Adipocyte (in vitro differentiated cells): ENCODE data around the gene MYOM1.

Source experiments
- DNase-seq: peaks from one replicate; pipeline ENCODE4 v3.0.0-alpha.2; 2015; ENCODE audit warnings: low read depth
- H3K27me3 ChIP-seq: replicated peaks from 2 replicates; pipeline ENCODE4 v1.7.0; 2013; ENCODE audit warnings: mild to moderate bottlenecking, low read length, moderate library complexity; ENCODE audit not compliant: control insufficient read depth, insufficient read depth
- H3K36me3 ChIP-seq: 2 replicates; pipeline ENCODE4 v1.7.0; 2013; ENCODE audit warnings: low read length, mild to moderate bottlenecking, moderate library complexity; ENCODE audit not compliant: control insufficient read depth, insufficient read depth, severe bottlenecking
- H3K4me1 ChIP-seq: 2 replicates; pipeline ENCODE4 v1.7.0; 2013; ENCODE audit warnings: mild to moderate bottlenecking, low read length, moderate library complexity; ENCODE audit not compliant: control insufficient read depth, insufficient read depth
- H3K4me3 ChIP-seq: 2 replicates; pipeline ENCODE4 v1.7.0; 2013; ENCODE audit warnings: mild to moderate bottlenecking, low read length, moderate library complexity
- H3K9ac ChIP-seq: 2 replicates; pipeline ENCODE4 v1.7.0; 2013; ENCODE audit warnings: mild to moderate bottlenecking, low read length, moderate library complexity
- H3K9me3 ChIP-seq: 2 replicates; pipeline ENCODE4 v1.7.0; 2013; ENCODE audit warnings: mild to moderate bottlenecking, low read length, moderate library complexity; ENCODE audit not compliant: control insufficient read depth

MYOM1 gene

GRCh38 chr18:3104190-3105054, 115.3 kb downstream of the MYOM1 start:
- peak; percentile 71 for DNase-seq
- Histone ChIP-seq H3K4me1 (peaks cover 21% of the 10 kb centered on the region), H3K9me3 (no peaks in the 10 kb centered on the region), H3K9ac (no peak overlapping the region), H3K36me3 (peaks cover 8% of the 10 kb centered on the region), H3K27me3 (no peaks in the 10 kb centered on the region), H3K4me3 (peak overlapping the region; percentile 29)

GRCh38 chr18:3103576-3103975, 116.2 kb downstream of the MYOM1 start:
- DNase-seq, result peak; percentile 16
- Histone ChIP-seq H3K9ac (no peak overlapping the region), H3K27me3 (no peaks in the 10 kb centered on the region), H3K4me1 (peaks cover 21% of the 10 kb centered on the region), H3K4me3 (peak overlapping the region; percentile 29), H3K9me3 (no peaks in the 10 kb centered on the region), H3K36me3 (peaks cover 16% of the 10 kb centered on the region)

- no peaks in the 10 kb centered on the region for H3K9me3 ChIP-seq
- H3K27me3 ChIP-seq, result no peaks in the 10 kb centered on the region
- no peak for DNase-seq
- no peak overlapping the region for H3K4me3 ChIP-seq
- peaks cover 16% of the 10 kb centered on the region for H3K36me3 ChIP-seq
- H3K9ac ChIP-seq, result no peak overlapping the region
- peaks cover 21% of the 10 kb centered on the region for H3K4me1 ChIP-seq
Measured at GRCh38 chr18:3102983-3103382, 116.8 kb downstream of the MYOM1 start.

GRCh38 chr18:3100498-3101132, 119.2 kb downstream of the MYOM1 start:
- Histone ChIP-seq H3K4me3 (no peak overlapping the region), H3K9ac (no peak overlapping the region), H3K27me3 (no peaks in the 10 kb centered on the region), H3K4me1 (peaks cover 21% of the 10 kb centered on the region), H3K36me3 (peaks cover 16% of the 10 kb centered on the region), H3K9me3 (no peaks in the 10 kb centered on the region)
- no peak for DNase-seq

- H3K9ac ChIP-seq, result no peak overlapping the region
- peaks cover 16% of the 10 kb centered on the region for H3K36me3 ChIP-seq
- no peaks in the 10 kb centered on the region for H3K27me3 ChIP-seq
- H3K4me1 ChIP-seq, result peaks cover 13% of the 10 kb centered on the region
- no peak for DNase-seq
- no peak overlapping the region for H3K4me3 ChIP-seq
- no peaks in the 10 kb centered on the region for H3K9me3 ChIP-seq
Measured at GRCh38 chr18:3099327-3099726, 120.4 kb downstream of the MYOM1 start.

- Histone ChIP-seq H3K9me3 (no peaks in the 10 kb centered on the region), H3K4me1 (no peaks in the 10 kb centered on the region), H3K27me3 (no peaks in the 10 kb centered on the region), H3K36me3 (peaks cover 16% of the 10 kb centered on the region), H3K4me3 (no peak overlapping the region), H3K9ac (no peak overlapping the region)
- no peak for DNase-seq
Measured at GRCh38 chr18:3097082-3097481, 122.7 kb downstream of the MYOM1 start.

- no peak overlapping the region for H3K9ac ChIP-seq
- no peak for DNase-seq
- H3K9me3 ChIP-seq, result no peaks in the 10 kb centered on the region
Measured at GRCh38 chr18:3095921-3096320, 123.8 kb downstream of the MYOM1 start.

GRCh38 chr18:3094338-3094684, 125.5 kb downstream of the MYOM1 start:
- no peak overlapping the region for H3K9ac ChIP-seq
- DNase-seq, result no peak
- no peaks in the 10 kb centered on the region for H3K9me3 ChIP-seq
- no peaks in the 10 kb centered on the region for H3K27me3 ChIP-seq
- H3K36me3 ChIP-seq, result peaks cover 7% of the 10 kb centered on the region
- no peaks in the 10 kb centered on the region for H3K4me1 ChIP-seq
- H3K4me3 ChIP-seq, result no peak overlapping the region

More at GRCh38 chr18:3095921-3096320, 123.8 kb downstream of the MYOM1 start:
- Histone ChIP-seq H3K4me1 (no peaks in the 10 kb centered on the region), H3K36me3 (peaks cover 16% of the 10 kb centered on the region), H3K4me3 (no peak overlapping the region), H3K27me3 (no peaks in the 10 kb centered on the region)

GRCh38 chr18:3093624-3094337, 126.0 kb downstream of the MYOM1 start:
- Histone ChIP-seq H3K9ac (no peak overlapping the region), H3K4me3 (no peak overlapping the region)
- DNase-seq, result no peak

GRCh38 chr18:3092727-3093126, 127.0 kb downstream of the MYOM1 start:
- H3K4me1 ChIP-seq, result no peaks in the 10 kb centered on the region
- H3K4me3 ChIP-seq, result no peak overlapping the region
- H3K27me3 ChIP-seq, result no peaks in the 10 kb centered on the region
- no peaks in the 10 kb centered on the region for H3K9me3 ChIP-seq
- H3K36me3 ChIP-seq, result peaks cover 6% of the 10 kb centered on the region
- no peak for DNase-seq
- H3K9ac ChIP-seq, result no peak overlapping the region

More at GRCh38 chr18:3093624-3094337, 126.0 kb downstream of the MYOM1 start:
- no peaks in the 10 kb centered on the region for H3K4me1 ChIP-seq
- no peaks in the 10 kb centered on the region for H3K27me3 ChIP-seq
- peaks cover 1% of the 10 kb centered on the region for H3K36me3 ChIP-seq
- H3K9me3 ChIP-seq, result no peaks in the 10 kb centered on the region

- DNase-seq, result no peak
- H3K36me3 ChIP-seq, result peaks cover 6% of the 10 kb centered on the region
- no peak overlapping the region for H3K4me3 ChIP-seq
- H3K27me3 ChIP-seq, result no peaks in the 10 kb centered on the region
- no peaks in the 10 kb centered on the region for H3K9me3 ChIP-seq
- no peaks in the 10 kb centered on the region for H3K4me1 ChIP-seq
- no peak overlapping the region for H3K9ac ChIP-seq
Measured at GRCh38 chr18:3089579-3089978, 130.2 kb downstream of the MYOM1 start.
